Tibial artery (tissue), 4 donors: Measurements from ENCODE around the gene CIAO2B.

Experiments used
- DNase-seq, 2 donors: peaks; one replicate each; pipeline ENCODE4 v3.0.0-alpha.2; 2019
- H3K27ac ChIP-seq, 2 donors: fragments of 200-600 bp; sonication (generic) in 1 of 2; 1 replicate in 1 of 2; 2 replicates in 1 of 2; pipeline ENCODE4 v1.5.1; 2018 to 2019; ENCODE audit warnings: mild to moderate bottlenecking in 1 of 2
- H3K27me3 ChIP-seq, 2 donors: fragments of 200-600 bp; sonication (generic) in 1 of 2; one replicate each; pipeline versions ENCODE4 v1.5.1 to v1.6.0; 2016 to 2019
- H3K36me3 ChIP-seq, 3 donors: fragments of 200-600 bp; sonication (generic) in 2 of 3; one replicate each; pipeline ENCODE4 v1.5.1; 2016 to 2019; ENCODE audit warnings: mild to moderate bottlenecking in 2 of 3
- H3K4me1 ChIP-seq, 4 donors: fragments of 200-600 bp; sonication (generic) in 2 of 4; 1 replicate in 3 of 4; 2 replicates in 1 of 4; pipeline ENCODE4 v1.5.1; 2016 to 2019
- H3K4me3 ChIP-seq, 2 donors: fragments of 200-600 bp; sonication (generic) in 1 of 2; 1 replicate in 1 of 2; 2 replicates in 1 of 2; pipeline ENCODE4 v1.5.1; 2018 to 2019; ENCODE audit warnings: mild to moderate bottlenecking in 2 of 2
- H3K9me3 ChIP-seq, 3 donors: fragments of 200-600 bp; sonication (generic) in 1 of 3; one replicate each; pipeline ENCODE4 v1.5.1; 2016 to 2019
- CTCF ChIP-seq, 2 experiments: fragments of 200-600 bp in 1 of 2; fragments of 450-650 bp in 1 of 2; IDR thresholded peaks; one replicate each; pipeline ENCODE4 v1.5.1; 2017 to 2019; ENCODE audit warnings: antibody characterized with exemption in 2 of 2, mild to moderate bottlenecking in 1 of 2, moderate library complexity in 1 of 2
- intact Hi-C: fragments of 100-400 bp; cut with DNase I; formaldehyde crosslinking; loops from one replicate; pipeline ENCODE4 v1.15.0; 2023; ENCODE audit warnings: low total_unique reads

Gene CIAO2B

GRCh38 chr16:66927918-66928649 lies 6.1 kb downstream of the CIAO2B start:
- H3K27me3 ChIP-seq: no peaks in the 10 kb centered on the region
- DNase-seq: no peak
- peaks cover 0 to 54% (median 41%) of the 10 kb centered on the region in 4 donors for H3K4me1 ChIP-seq
- intact Hi-C loops: no loop called here
- no peak overlapping the region for H3K4me3 ChIP-seq
- TF ChIP-seq CTCF (IDR thresholded peaks at IDR 0.05): no peak
- peak overlapping the region; percentile 97 for H3K27ac ChIP-seq
- H3K36me3 ChIP-seq: peaks cover 0 to 23% (median 6%) of the 10 kb centered on the region in 3 donors
- no peaks in the 10 kb centered on the region for H3K9me3 ChIP-seq

GRCh38 chr16:66926961-66927436 lies 7.2 kb downstream of the CIAO2B start:
- no peaks in the 10 kb centered on the region for H3K9me3 ChIP-seq

GRCh38 chr16:66926171-66926947 lies 7.8 kb downstream of the CIAO2B start:
- H3K27ac ChIP-seq: peak overlapping the region; percentile 97
- H3K4me1 ChIP-seq: peaks cover 0 to 59% (median 49%) of the 10 kb centered on the region in 4 donors
- peaks cover 16 to 17% (median 17%) of the 10 kb centered on the region in 3 donors for H3K36me3 ChIP-seq
- TF ChIP-seq CTCF (IDR thresholded peaks at IDR 0.05): peak in 1 of 2 experiments; percentile 10
- no peaks in the 10 kb centered on the region for H3K9me3 ChIP-seq
- peak overlapping the region; percentile 82 to 91 for H3K4me3 ChIP-seq
- DNase-seq: peak; percentile 63 to 94
- H3K27me3 ChIP-seq: no peaks in the 10 kb centered on the region
- intact Hi-C loops: no loop called here

More at GRCh38 chr16:66926961-66927436, 7.2 kb downstream of the CIAO2B start:
- H3K27ac ChIP-seq: peak overlapping the region; percentile 97
- H3K36me3 ChIP-seq: peaks cover 10 to 17% (median 10%) of the 10 kb centered on the region in 3 donors
- no peak overlapping the region for H3K4me3 ChIP-seq
- no peak for DNase-seq
- intact Hi-C loops: no loop called here
- no peak for TF ChIP-seq CTCF (IDR thresholded peaks at IDR 0.05)
- no peaks in the 10 kb centered on the region for H3K27me3 ChIP-seq
- H3K4me1 ChIP-seq: peaks cover 0 to 54% (median 43%) of the 10 kb centered on the region in 4 donors

GRCh38 chr16:66925322-66925840 lies 8.8 kb downstream of the CIAO2B start, which contains the start of gene RRAD:
Gene RRAD (minus strand): TSS chr16:66925535. CDS start chr16:66925179, 356 bp downstream.
- Histone ChIP-seq H3K27ac (peak within 1 kb of the TSS; percentile 97), H3K27me3 (no peaks in the 10 kb centered on the region), H3K4me3 (peak within 1 kb of the TSS; percentile 82 to 91), H3K36me3 (peaks cover 12 to 20% (median 20%) of the 10 kb centered on the region in 3 donors), H3K4me1 (peaks cover 0 to 69% (median 55%) of the 10 kb centered on the region in 4 donors), H3K9me3 (no peaks in the 10 kb centered on the region)
- DNase-seq: peak; percentile 76 to 92
- TF ChIP-seq CTCF (IDR thresholded peaks at IDR 0.05): peak in 1 of 2 experiments; percentile 27
- intact Hi-C loops: loop anchor here (2.0 kb wide), 1 partner anchor 23 kb away; no protein-coding TSS in a partner anchor
